Measurements from ENCODE around the gene TOP3A.

- TF ChIP-seq SRSF9 (IDR thresholded peaks at IDR 0.05; ENCODE audit: borderline replicate concordance, insufficient read depth, low read depth, low read length, poor library complexity, severe bottlenecking) (no peak), ZNF432 (CRISPR knock-in tag; IDR thresholded peaks at IDR 0.05; ENCODE audit: borderline replicate concordance) (no peak), CREM (IDR thresholded peaks at IDR 0.05) (no peak), CREM (CRISPR knock-in tag; IDR thresholded peaks at IDR 0.05) (no peak), ZNF703 (CRISPR knock-in tag; IDR thresholded peaks at IDR 0.05; ENCODE audit: borderline replicate concordance) (no peak), CBFB (CRISPR knock-in tag; IDR thresholded peaks at IDR 0.05) (no peak), BHLHE40 (IDR thresholded peaks at IDR 0.05; ENCODE audit: low read length) (no peak), ZNF331 (CRISPR knock-in tag; IDR thresholded peaks at IDR 0.05) (no peak), TP53 (CRISPR knock-in tag; conservative IDR thresholded peaks at IDR 0.05) (no peak), MLLT10 (CRISPR knock-in tag; IDR thresholded peaks at IDR 0.05) (no peak), MYC (CRISPR knock-in tag; IDR thresholded peaks at IDR 0.05; ENCODE audit: borderline replicate concordance) (no peak), STAT5B (CRISPR knock-in tag; IDR thresholded peaks at IDR 0.05) (no peak), MXI1 (IDR thresholded peaks at IDR 0.05; ENCODE audit: borderline replicate concordance, low read depth, low read length) (no peak)
- TF ChIP-seq, protein P1, sequence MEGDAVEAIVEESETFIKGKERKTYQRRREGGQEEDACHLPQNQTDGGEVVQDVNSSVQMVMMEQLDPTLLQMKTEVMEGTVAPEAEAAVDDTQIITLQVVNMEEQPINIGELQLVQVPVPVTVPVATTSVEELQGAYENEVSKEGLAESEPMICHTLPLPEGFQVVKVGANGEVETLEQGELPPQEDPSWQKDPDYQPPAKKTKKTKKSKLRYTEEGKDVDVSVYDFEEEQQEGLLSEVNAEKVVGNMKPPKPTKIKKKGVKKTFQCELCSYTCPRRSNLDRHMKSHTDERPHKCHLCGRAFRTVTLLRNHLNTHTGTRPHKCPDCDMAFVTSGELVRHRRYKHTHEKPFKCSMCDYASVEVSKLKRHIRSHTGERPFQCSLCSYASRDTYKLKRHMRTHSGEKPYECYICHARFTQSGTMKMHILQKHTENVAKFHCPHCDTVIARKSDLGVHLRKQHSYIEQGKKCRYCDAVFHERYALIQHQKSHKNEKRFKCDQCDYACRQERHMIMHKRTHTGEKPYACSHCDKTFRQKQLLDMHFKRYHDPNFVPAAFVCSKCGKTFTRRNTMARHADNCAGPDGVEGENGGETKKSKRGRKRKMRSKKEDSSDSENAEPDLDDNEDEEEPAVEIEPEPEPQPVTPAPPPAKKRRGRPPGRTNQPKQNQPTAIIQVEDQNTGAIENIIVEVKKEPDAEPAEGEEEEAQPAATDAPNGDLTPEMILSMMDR (CRISPR knock-in tag; IDR thresholded peaks at IDR 0.05), result no peak
- TF ChIP-seq, protein P2, sequence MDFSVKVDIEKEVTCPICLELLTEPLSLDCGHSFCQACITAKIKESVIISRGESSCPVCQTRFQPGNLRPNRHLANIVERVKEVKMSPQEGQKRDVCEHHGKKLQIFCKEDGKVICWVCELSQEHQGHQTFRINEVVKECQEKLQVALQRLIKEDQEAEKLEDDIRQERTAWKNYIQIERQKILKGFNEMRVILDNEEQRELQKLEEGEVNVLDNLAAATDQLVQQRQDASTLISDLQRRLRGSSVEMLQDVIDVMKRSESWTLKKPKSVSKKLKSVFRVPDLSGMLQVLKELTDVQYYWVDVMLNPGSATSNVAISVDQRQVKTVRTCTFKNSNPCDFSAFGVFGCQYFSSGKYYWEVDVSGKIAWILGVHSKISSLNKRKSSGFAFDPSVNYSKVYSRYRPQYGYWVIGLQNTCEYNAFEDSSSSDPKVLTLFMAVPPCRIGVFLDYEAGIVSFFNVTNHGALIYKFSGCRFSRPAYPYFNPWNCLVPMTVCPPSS (IDR thresholded peaks at IDR 0.05), result no peak
These were observed 79.0 kb downstream of the TOP3A start for GRCh38 chr17:18235743-18236256.

All from HepG2 (cell line).